KBM-7 (cell line): ENCODE data around the gene DTD1.

Experiments used
- DNase-seq: peaks from one replicate; pipeline ENCODE4 v3.0.0-alpha.2; 2015
- in situ Hi-C: fragments of 300-500 bp; cut with MboI; formaldehyde crosslinking; loops from 2 replicates; pipeline ENCODE4 v1.14.3; 2020; ENCODE audit warnings: low sequenced_read_pairs, low pct_unique_long_range_greater_than_20kb, mixed read lengths

The DTD1 gene

GRCh38 chr20:18611492-18611891 lies 23.6 kb downstream of the DTD1 start:
- in situ Hi-C loops = no loop called here
- DNase-seq = no peak

DNA sequence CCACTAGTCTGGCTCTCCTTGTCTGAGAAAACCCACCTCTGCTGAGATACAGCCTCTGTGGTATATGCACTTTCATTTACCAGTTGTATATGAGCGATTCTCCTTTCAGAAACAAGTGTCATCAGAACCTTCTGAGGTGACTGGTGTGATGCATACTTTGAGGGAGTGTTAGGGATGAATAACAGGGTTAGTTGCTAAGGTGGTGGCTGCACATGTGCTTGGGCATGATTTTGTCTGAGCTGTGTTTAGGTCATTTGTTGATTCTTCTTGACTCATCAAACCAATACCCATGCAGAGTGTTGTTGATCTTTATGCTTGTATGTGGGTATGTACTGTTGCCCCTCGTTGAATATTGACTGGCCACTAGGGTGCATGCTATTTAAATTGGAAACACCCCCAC lies 25.7 kb downstream of the DTD1 start:
- in situ Hi-C loops = no loop called here
- no peak for DNase-seq

DNA sequence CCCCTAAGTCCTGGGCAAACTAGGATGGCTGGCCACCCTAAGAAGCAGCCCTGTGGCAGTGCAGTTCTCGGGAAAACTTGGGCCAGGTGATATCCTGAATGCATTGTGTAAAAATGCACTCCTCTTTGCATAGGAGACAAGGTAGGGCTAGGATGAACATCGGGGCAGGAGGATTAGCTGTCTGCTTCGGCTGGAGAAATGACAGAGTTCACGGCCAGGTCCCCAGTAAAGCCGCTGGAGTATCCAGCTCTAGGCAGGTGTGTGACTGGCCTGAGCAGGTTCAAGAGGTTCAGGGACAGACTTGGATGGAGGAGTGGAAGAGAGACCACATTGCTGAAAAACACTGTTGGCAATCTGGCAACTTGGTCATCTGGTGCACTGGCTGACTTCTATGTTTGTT lies 26.4 kb downstream of the DTD1 start:
- in situ Hi-C loops = no loop called here
- DNase-seq = no peak

- no peak for DNase-seq
- in situ Hi-C loops = no loop called here
These were observed 27.3 kb downstream of the DTD1 start for GRCh38 chr20:18615020-18615650.

DNA sequence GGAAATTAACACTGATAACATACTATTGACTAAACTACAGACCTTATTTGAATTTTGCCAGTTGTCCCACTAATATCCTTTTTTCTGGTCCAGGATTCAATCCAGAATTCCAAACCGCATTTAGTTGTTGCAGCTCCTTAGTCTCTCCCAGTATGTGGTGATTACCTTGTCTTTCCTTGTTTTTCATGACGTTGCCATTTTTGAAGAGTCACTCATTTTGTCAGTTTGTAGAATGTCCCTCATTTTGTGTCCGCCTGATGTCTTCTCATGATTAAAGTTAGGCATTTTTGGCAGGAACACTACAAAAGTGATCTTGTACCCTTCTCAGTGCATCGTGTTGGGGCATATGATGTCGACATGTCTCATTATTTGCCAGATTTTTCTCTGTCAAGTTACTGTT lies 33.1 kb downstream of the DTD1 start:
- in situ Hi-C loops = no loop called here
- no peak for DNase-seq

DNA sequence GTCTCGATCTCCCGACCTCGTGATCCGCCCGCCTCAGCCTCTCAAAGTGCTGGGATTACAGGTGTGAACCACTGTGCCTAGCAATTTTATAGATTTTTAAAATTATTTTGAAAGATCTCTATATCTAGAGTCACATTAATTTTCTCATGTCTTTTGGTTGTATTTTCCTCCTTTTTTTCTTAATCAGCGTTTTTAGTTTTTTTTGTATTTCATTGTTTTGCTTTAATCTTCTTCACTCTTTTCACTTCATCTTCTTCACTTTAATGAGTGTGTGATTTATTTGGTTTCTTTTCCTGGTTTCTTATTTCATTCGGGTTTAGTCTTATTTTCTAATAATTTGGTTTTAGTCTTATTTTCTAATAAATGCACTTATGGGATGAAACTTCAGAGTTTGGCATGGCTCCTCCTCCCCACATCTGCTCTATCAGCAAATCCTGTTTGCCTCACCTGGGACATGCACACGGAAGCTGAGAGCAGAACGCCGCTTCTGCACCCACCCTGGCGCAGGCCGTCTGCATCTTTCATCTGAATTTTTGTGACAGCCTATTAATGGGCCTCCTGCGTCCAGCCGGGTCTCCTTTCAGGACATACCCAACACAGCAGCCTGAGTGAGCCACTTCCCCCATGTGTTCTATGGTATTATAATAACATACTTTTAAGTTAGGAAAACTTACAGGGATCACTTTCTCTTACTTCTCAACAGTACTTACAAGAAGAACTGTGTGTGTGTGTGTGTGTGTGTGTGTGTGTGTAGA lies 35.5 kb downstream of the DTD1 start:
- DNase-seq = no peak
- in situ Hi-C loops = no loop called here

DNA sequence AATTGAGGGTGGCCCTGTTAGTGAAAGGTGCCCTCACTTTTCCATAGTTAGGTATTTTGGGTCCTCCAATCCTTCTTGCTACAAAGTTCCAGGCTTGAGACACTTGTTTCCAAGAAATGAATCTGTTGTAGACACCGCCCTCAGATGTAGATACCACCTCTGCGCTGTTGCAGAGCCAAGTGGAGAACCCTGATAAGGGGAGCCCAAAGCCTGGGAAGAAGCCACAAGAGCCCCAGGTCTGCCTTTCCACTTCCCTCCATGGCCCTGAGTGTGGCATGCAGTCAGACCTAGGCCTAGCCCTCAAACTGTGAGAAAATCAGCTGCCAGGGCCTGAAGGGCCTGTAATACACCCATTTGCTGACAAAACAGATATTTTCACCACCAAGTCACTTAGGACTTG lies 37.1 kb downstream of the DTD1 start:
- in situ Hi-C loops = no loop called here
- no peak for DNase-seq

DNA sequence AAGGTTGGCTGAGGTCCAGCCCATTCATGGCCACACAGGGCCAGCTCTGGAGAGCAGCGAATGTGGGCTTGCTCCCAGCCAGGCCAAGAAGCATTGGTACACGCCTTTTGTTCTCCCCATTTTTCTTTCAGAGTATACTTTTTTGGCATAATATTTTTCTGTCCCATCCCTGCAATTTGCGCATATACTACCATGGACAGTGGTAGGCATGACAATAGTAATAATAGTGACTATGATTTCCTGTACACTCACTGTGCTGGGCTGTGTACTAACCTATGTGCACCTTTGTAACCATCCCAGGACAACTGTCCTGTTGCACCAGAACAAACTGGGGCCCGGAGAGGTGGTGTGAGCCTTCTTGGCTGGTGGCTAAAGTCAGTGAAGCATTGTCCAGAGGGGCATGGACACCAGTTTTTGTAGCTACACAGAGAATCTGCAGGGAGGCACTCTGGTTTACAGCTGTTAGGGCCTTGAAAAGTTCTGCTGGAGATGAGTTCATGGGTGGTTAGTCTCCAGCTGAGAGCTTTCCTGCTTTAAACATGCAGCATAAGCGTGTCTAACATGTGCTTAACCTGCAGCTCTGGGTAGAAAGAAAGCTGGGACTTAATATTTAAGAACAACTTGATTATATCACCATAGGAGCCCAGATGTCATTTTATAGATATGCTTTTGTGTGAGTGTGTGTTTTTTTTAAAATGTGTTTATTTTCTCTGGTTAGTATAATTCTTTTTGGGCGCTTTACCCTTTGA lies 38.2 kb downstream of the DTD1 start:
- in situ Hi-C loops = no loop called here
- DNase-seq = no peak

DNA sequence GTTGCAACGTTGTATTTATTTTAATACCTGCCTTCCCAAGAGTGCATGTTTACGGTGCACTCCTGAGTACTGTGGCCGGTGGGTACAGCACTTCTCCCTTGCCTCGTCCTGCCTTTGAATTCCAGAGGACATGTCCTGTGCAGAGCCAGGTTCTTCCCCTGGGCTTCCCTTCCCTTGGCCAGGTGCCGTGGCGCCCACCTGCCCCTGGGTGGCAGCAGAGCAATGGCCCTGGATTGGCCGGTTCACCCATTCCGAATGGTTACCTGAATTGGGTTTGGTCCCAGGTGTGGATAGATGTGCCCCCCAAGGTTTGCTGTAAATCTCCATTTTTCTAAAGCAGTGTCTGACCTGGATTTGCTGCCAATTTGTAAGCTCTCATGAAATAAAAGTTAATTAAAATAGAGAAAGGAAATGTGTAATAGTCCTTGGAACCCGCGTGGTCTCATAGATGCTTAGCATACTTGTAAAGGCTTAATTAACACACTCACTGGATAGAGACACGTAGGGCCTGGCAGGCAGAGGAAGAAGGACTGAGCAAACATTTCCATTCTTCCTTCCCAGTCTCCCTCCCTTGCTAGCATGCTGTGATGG lies 40.6 kb downstream of the DTD1 start:
- in situ Hi-C loops = no loop called here
- peak; percentile 7 for DNase-seq

GRCh38 chr20:18632196-18632789 lies 44.4 kb downstream of the DTD1 start:
- in situ Hi-C loops = no loop called here
- DNase-seq = peak; percentile 65

DNA sequence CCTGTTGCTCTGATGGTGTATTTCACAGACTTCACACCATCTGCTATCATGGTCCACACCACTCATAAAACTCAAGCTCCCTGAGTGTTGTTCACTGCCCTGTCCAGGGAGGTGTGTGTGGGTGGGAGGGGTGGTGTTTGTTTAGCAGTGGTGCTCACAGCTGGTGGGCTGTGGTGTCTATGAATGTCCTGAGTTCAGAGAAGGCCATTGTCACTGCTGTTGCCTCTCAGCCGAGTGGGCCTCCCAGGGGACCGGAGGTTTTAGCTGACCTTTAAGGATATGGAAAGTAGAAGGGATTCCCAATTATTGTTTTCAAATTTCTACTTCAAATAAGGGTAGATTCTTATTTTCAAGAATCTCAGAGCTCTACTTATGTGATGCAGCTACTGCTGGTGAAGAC lies 45.6 kb downstream of the DTD1 start:
- in situ Hi-C loops = no loop called here
- no peak for DNase-seq

DNA sequence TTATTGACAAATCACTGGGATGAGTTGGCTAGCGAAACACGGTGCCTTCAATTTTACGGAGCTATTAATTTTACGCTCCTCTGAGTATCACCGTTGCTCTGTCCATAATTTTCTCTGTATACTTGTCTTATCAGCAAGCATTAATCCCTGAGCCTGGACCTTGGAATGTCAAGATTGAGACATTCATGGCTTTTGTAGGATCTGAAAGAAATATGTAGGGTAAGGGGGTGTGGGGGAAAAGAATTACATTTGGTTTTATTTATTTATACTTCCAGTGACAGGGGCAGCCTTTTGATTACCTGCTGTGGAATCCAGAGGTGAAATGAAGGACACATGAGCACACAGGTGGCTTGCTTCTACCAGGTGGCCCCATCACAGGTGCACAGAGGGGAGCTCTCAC lies 46.6 kb downstream of the DTD1 start:
- in situ Hi-C loops = no loop called here
- DNase-seq = no peak

DNA sequence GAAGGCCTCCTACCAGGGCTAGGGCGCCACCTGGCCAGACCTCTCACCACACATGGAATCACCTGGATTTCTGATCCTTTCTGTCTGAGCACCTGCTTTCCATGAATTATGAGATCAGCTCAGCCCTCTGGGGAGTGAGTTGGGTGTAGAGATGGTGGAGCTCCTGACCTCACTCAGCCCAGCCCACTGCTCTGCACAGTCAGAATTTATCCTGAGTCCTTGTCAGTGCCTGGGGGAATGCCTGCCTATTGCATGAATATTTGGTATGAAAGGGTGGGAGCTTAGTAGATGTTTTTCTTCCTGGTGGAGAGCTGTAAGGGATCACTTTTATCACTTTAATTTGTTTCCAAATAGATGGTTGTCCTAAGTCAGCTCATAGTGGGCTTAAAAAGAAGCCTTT lies 47.5 kb downstream of the DTD1 start:
- in situ Hi-C loops = no loop called here
- DNase-seq = no peak

DNA sequence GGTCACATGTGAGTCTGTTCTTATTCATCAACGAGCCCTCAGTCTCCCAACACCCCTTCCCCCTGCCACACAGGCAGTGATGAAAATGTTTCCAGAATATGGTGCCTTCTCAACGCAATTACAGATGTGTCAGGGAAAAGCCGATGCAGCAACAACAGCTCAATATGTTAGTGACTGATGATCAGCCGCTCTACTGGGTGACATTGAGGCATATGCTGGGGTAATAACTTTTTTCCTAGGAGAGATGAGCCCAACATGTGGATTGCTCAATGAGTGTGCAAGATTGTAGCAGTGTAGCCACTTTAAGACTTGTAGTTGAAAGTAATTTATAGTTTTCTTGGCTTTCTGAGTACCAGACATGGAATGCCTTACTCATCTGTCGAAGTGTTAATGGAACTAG lies 49.4 kb downstream of the DTD1 start:
- DNase-seq = no peak
- in situ Hi-C loops = no loop called here

GRCh38 chr20:18638768-18639167 lies 50.9 kb downstream of the DTD1 start:
- in situ Hi-C loops = no loop called here
- DNase-seq = no peak

- in situ Hi-C loops = no loop called here
- no peak for DNase-seq
These were observed 51.7 kb downstream of the DTD1 start for GRCh38 chr20:18639501-18639979.

GRCh38 chr20:18645196-18645745 lies 57.4 kb downstream of the DTD1 start:
- no peak for DNase-seq
- in situ Hi-C loops = no loop called here

DNA sequence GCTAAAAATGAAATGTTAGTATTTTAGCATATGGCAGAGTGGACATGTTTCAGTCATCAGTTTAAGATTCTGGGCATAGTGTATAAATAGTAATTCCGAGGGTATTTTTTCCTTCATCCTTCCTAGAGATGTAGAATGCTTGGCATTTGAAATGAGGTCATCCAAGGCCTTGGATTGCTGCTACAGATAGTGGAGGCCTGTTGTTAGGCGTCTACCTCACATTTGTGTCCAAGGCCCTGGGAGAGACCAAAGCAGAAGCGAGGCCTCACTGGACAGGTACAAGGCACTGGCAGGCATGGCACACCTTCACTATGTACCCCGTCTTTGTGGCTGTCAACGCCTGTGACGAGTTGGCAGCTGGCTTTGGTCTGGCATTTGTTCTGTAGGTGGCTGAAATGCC lies 58.0 kb downstream of the DTD1 start:
- in situ Hi-C loops = no loop called here
- no peak for DNase-seq

GRCh38 chr20:18647777-18648176 lies 59.9 kb downstream of the DTD1 start:
- in situ Hi-C loops = no loop called here
- no peak for DNase-seq
